D721Med (cell line): ENCODE measurements around the gene CDS2.

ENCODE experiments used
- DNase-seq: peaks from one replicate; pipeline ENCODE4 v3.0.0; 2011; ENCODE audit warnings: low spot score; ENCODE audit not compliant: insufficient read length
- FAIRE-seq: peaks from 2 replicates; lab custom pipeline; 2011; peaks lifted over from hg19 to GRCh38; lab: Jason Lieb, UNC
- TF ChIP-seq, protein P1 (sequence below): IDR thresholded peaks from 2 replicates; pipeline ENCODE4 v1.5.1; 2012; ENCODE audit warnings: mild to moderate bottlenecking, control low read depth; ENCODE audit not compliant: insufficient read depth; ENCODE audit errors: missing control alignments

CDS2 gene

GRCh38 chr20:5181492-5181891 lies 54.7 kb downstream of the CDS2 start:
- DNase-seq (no peak), FAIRE-seq (no peak)
- TF ChIP-seq, protein P1, sequence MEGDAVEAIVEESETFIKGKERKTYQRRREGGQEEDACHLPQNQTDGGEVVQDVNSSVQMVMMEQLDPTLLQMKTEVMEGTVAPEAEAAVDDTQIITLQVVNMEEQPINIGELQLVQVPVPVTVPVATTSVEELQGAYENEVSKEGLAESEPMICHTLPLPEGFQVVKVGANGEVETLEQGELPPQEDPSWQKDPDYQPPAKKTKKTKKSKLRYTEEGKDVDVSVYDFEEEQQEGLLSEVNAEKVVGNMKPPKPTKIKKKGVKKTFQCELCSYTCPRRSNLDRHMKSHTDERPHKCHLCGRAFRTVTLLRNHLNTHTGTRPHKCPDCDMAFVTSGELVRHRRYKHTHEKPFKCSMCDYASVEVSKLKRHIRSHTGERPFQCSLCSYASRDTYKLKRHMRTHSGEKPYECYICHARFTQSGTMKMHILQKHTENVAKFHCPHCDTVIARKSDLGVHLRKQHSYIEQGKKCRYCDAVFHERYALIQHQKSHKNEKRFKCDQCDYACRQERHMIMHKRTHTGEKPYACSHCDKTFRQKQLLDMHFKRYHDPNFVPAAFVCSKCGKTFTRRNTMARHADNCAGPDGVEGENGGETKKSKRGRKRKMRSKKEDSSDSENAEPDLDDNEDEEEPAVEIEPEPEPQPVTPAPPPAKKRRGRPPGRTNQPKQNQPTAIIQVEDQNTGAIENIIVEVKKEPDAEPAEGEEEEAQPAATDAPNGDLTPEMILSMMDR: no peak

- TF ChIP-seq, protein P1: no peak
- DNase-seq (no peak), FAIRE-seq (no peak)
These were observed 55.1 kb downstream of the CDS2 start for GRCh38 chr20:5181958-5182357.

GRCh38 chr20:5182615-5183254 lies 55.9 kb downstream of the CDS2 start:
- DNase-seq (no peak), FAIRE-seq (no peak)
- TF ChIP-seq, protein P1: no peak

GRCh38 chr20:5183731-5184474 lies 57.1 kb downstream of the CDS2 start:
- no peak for DNase-seq
- TF ChIP-seq, protein P1: no peak
- no peak for FAIRE-seq

GRCh38 chr20:5184684-5185083 lies 57.9 kb downstream of the CDS2 start:
- TF ChIP-seq, protein P1: no peak
- FAIRE-seq: no peak

GRCh38 chr20:5187122-5187521 lies 60.3 kb downstream of the CDS2 start:
- TF ChIP-seq, protein P1: no peak
- DNase-seq (no peak), FAIRE-seq (no peak)

More at GRCh38 chr20:5184684-5185083, 57.9 kb downstream of the CDS2 start:
- no peak for DNase-seq

DNA sequence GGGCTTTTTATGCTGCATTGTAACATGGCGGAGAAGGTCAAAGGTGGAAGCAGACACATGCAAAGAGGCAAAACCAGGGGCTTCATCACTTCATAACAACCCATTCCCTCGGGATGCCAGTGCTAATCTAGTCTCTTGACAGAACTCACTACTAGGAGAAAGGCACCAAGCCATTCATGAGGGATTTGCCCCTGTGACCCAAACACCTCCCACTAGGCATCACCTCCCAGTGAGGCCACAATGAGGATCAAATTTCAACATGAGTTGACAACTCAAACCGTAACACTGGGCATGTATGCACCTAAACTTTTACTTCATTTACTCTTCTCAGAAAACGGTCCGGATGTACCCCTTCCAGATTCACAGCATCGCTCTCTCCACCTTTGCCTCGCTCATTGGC lies 61.9 kb downstream of the CDS2 start:
- DNase-seq (no peak), FAIRE-seq (no peak)
- TF ChIP-seq, protein P1: no peak
